Immature natural killer cell (primary cell): ENCODE measurements around the gene RNF17. TPM values are rescaled to one million over a fixed set of nuclear protein-coding genes. Genes with fewer than 3 reads are reported as not detected.

ENCODE experiments used
- DNase-seq, 3 donors: peaks; one replicate each; pipeline ENCODE4 v3.0.0; 2022; ENCODE audit warnings: mixed read lengths in 1 of 3
- H3K27ac Mint-ChIP-seq, 6 donors: one replicate each; pipeline ENCODE4 v1.8.0; 2020; ENCODE audit warnings: mixed read lengths in 6 of 6, mild to moderate bottlenecking in 5 of 6, inconsistent platforms in 4 of 6, moderate library complexity in 3 of 6
- H3K27me3 Mint-ChIP-seq, 3 donors: one replicate each; pipeline ENCODE4 v1.8.0; 2020 to 2021; ENCODE audit warnings: low read depth in 3 of 3, mild to moderate bottlenecking in 3 of 3, mixed read lengths in 3 of 3, moderate library complexity in 3 of 3, inconsistent platforms in 1 of 3
- H3K36me3 Mint-ChIP-seq, 3 donors: one replicate each; pipeline ENCODE4 v1.8.0; 2020; ENCODE audit warnings: mixed read lengths in 3 of 3, inconsistent platforms in 2 of 3, mild to moderate bottlenecking in 2 of 3
- H3K4me1 Mint-ChIP-seq, 2 donors: one replicate each; pipeline ENCODE4 v1.8.0; 2020; ENCODE audit warnings: inconsistent platforms in 2 of 2, mild to moderate bottlenecking in 2 of 2, mixed read lengths in 2 of 2, moderate library complexity in 1 of 2
- H3K4me3 Mint-ChIP-seq, 5 donors: one replicate each; pipeline ENCODE4 v1.8.0; 2020; ENCODE audit warnings: mild to moderate bottlenecking in 5 of 5, mixed read lengths in 5 of 5, inconsistent platforms in 3 of 5, moderate library complexity in 3 of 5
- H3K9me3 Mint-ChIP-seq, 6 donors: one replicate each; pipeline ENCODE4 v1.8.0; 2020; ENCODE audit warnings: mild to moderate bottlenecking in 6 of 6, mixed read lengths in 6 of 6, inconsistent platforms in 4 of 6, moderate library complexity in 3 of 6
- polyA plus RNA-seq, 3 donors: library from polyadenylated mRNA; unstranded; fragments of 300-500 nt; fragmentation: Illumina TruSeq; gene quantifications; one replicate each; pipeline ENCODE4 v1.2.3, GENCODE V29; 2021

RNF17 gene
- polyA plus RNA-seq, 3 donors from 2014 or later = not detected

DNA sequence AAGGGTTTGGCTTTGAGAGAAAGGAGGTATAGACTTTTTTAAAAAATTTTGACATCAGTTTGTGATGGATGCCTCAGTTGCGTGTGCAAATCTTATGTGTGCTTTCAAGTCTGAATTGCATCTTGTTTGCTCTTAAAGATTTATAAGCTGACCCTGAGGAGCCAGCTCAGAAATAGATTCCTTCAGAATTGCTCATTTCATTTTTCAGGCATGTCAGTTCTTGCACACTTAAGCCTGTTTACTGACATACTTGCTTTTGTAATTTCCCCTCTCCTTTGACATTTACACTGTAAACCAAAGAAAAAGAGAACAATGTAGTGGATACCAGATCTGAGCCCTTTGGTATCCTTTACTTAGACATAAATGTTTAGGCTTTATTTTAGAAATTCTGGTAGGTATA is 87.6 kb downstream of the RNF17 start:
- Mint-ChIP-seq H3K27ac (no peak overlapping the region), H3K9me3 (no peaks in the 10 kb centered on the region), H3K36me3 (no peaks in the 10 kb centered on the region), H3K4me3 (no peak overlapping the region), H3K4me1 (no peaks in the 10 kb centered on the region), H3K27me3 (peaks cover 0 to 4% (median 0%) of the 10 kb centered on the region in 3 donors)
- DNase-seq = no peak

DNA sequence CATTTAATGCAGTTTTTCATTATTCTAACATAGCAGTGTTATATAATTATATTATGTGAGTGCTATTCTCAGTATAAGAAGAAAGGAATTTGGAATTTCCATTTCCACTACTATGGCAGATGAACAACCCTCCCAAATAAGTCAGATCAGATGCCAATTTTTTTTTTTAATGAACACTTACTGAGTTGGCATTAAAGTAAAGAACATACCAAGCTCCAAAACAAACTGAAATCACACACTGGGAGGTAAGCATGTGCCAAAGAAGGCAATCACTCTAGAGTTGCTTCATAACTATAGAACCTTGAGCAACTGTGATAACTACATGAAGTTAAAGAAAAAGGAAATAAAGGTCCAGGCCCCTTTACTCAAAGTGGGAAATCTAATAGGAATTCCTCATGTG is 90.3 kb downstream of the RNF17 start:
- no peaks in the 10 kb centered on the region for H3K36me3 Mint-ChIP-seq
- no peak overlapping the region for H3K4me3 Mint-ChIP-seq
- H3K9me3 Mint-ChIP-seq = no peaks in the 10 kb centered on the region
- H3K27ac Mint-ChIP-seq = no peak overlapping the region
- DNase-seq = no peak
- H3K4me1 Mint-ChIP-seq = no peaks in the 10 kb centered on the region
- H3K27me3 Mint-ChIP-seq = peaks cover 0 to 7% (median 5%) of the 10 kb centered on the region in 3 donors

DNA sequence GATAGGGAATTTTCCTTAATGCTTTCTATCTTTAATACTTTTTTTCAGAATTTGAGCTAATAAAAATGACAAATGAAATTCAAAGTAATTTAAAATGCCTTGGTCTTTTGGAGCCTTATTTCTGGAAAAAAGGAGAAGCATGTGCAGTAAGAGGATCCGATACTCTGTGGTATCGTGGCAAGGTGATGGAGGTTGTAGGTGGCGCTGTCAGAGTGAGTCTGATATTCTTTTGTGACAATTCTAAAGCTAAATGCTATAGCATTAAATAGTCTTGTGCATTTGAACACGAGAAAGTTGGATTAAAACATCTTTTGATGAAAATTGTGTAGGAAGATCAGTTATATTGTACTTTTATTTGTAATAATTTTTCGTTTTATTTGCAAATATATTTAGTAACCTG is 95.0 kb downstream of the RNF17 start:
- no peak for DNase-seq
- no peaks in the 10 kb centered on the region for H3K4me1 Mint-ChIP-seq
- no peak overlapping the region for H3K27ac Mint-ChIP-seq
- H3K9me3 Mint-ChIP-seq = no peaks in the 10 kb centered on the region
- no peaks in the 10 kb centered on the region for H3K36me3 Mint-ChIP-seq
- peaks cover 0 to 10% (median 3%) of the 10 kb centered on the region in 3 donors for H3K27me3 Mint-ChIP-seq
- no peak overlapping the region for H3K4me3 Mint-ChIP-seq

DNA sequence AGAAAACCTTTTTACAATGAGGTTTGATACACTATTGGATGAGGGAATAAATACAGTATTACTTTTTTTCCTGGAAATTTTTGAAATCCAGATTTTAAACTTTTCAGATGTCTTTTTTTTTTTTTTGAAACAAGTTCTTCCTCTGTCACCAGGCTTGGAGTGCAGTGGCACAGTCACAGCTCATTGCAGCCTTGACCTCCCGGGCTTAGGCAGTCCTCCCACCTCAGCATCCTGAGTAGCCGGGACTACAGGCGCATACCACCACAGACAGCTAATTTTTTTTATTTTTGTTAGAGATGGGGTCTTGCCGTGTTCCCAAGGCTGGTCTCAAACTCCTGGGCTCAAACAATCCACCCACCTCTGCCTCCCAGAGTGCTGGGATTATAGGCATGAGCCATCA is 96.8 kb downstream of the RNF17 start:
- no peaks in the 10 kb centered on the region for H3K9me3 Mint-ChIP-seq
- H3K4me1 Mint-ChIP-seq = peaks cover 3 to 9% of the 10 kb centered on the region in 2 donors
- no peak overlapping the region for H3K27ac Mint-ChIP-seq
- peaks cover 0 to 12% (median 5%) of the 10 kb centered on the region in 3 donors for H3K27me3 Mint-ChIP-seq
- no peaks in the 10 kb centered on the region for H3K36me3 Mint-ChIP-seq
- no peak overlapping the region for H3K4me3 Mint-ChIP-seq
- no peak for DNase-seq

DNA sequence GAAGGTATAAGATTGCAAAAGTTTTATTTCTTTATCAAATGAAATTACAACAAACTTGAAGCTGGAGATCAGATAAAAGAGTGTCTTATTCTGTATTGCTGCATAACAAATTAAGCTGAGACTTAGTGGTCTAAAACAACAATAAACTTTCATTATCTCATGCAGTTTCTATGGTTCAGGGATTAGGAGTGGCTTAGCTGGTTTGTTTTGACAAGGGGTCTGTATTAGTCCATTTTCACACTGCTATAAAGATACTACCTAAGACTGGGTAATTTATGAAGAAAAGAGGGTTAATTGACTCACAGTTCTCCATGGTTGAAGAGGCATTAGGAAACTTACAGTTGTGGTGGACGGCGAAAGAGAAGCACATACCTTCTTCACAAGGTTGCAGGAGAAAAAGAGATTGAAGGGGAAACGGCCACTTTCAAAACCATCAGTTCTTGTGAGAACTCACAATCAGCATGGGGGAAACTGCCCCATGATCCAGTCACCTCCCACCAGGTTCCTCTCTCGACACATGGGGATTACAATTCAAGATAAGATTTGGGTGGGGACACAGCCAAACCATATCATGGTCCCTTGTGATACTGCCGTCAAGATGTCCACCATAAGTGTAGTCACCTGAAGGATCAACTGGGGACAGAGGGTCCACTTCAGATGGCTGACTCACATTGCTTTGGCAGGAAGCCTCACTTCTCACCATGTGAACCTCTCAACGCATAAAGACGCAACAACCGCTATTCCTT is 97.8 kb downstream of the RNF17 start:
- H3K27ac Mint-ChIP-seq = no peak overlapping the region
- no peak overlapping the region for H3K4me3 Mint-ChIP-seq
- H3K9me3 Mint-ChIP-seq = no peaks in the 10 kb centered on the region
- peaks cover 3 to 10% of the 10 kb centered on the region in 2 donors for H3K4me1 Mint-ChIP-seq
- H3K27me3 Mint-ChIP-seq = peaks cover 0 to 10% (median 5%) of the 10 kb centered on the region in 3 donors
- no peak for DNase-seq
- H3K36me3 Mint-ChIP-seq = no peaks in the 10 kb centered on the region

DNA sequence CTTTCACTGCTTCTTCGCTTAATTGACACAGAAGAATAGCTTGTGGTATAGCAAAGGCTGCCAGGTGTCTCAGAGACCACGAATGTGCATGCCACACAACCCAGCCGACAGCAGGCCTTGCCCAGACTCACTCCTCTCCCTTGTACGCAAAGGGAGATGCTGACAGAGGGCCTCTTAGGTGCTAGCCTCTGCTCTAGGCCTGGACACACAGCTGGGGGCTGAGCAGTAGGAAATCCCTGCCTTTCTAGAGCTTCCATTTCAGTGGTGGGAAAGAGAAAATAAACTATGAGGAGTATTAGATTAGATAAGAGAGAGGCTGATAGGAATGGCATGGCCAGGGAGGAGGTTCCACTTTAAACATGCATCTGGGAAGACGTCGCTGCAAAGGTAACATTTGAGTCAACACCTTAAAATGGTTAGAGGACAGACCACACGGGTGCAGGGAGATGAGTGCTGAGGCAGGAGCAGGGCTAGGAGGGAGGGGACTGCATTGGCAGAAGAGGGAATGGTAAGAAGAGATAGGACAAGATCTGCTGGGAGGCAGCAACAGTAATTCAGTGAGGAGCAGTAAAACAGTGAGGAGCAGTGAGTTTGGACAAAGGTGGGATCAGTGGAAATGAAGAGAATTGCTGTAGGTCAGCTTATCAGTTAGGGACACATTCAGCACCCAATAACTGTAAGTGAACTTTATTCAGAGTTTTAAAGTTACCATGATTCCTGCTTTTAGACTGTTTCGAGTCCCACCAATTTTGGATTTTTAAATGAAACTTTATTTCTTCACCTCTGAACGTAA is 100.0 kb downstream of the RNF17 start:
- H3K27me3 Mint-ChIP-seq = peaks cover 0 to 8% (median 5%) of the 10 kb centered on the region in 3 donors
- H3K36me3 Mint-ChIP-seq = no peaks in the 10 kb centered on the region
- no peaks in the 10 kb centered on the region for H3K9me3 Mint-ChIP-seq
- no peak for DNase-seq
- no peak overlapping the region for H3K27ac Mint-ChIP-seq
- H3K4me3 Mint-ChIP-seq = no peak overlapping the region
- peaks cover 3 to 10% of the 10 kb centered on the region in 2 donors for H3K4me1 Mint-ChIP-seq

DNA sequence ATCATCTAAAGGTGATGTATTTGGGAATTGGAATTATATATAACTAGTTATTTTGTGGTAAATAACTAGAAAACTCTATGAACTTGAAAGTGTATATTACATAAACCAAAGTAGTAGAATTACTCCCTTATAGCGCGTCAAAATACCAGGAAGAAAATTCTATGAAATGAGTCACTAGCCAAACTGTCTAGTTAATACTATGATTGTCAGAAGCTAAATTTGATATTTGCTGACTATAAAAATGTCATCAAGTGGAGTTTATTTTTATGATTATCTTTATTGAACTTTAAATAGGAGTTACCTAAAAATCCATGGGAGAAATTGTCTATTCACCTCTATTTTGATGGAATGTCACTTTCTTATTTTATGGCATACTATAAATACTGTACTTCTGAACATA is 100.6 kb downstream of the RNF17 start:
- Mint-ChIP-seq H3K4me3 (no peak overlapping the region), H3K4me1 (peaks cover 3 to 10% of the 10 kb centered on the region in 2 donors), H3K27ac (no peak overlapping the region), H3K27me3 (peaks cover 1 to 7% (median 5%) of the 10 kb centered on the region in 3 donors), H3K36me3 (no peaks in the 10 kb centered on the region), H3K9me3 (no peaks in the 10 kb centered on the region)
- DNase-seq = no peak

DNA sequence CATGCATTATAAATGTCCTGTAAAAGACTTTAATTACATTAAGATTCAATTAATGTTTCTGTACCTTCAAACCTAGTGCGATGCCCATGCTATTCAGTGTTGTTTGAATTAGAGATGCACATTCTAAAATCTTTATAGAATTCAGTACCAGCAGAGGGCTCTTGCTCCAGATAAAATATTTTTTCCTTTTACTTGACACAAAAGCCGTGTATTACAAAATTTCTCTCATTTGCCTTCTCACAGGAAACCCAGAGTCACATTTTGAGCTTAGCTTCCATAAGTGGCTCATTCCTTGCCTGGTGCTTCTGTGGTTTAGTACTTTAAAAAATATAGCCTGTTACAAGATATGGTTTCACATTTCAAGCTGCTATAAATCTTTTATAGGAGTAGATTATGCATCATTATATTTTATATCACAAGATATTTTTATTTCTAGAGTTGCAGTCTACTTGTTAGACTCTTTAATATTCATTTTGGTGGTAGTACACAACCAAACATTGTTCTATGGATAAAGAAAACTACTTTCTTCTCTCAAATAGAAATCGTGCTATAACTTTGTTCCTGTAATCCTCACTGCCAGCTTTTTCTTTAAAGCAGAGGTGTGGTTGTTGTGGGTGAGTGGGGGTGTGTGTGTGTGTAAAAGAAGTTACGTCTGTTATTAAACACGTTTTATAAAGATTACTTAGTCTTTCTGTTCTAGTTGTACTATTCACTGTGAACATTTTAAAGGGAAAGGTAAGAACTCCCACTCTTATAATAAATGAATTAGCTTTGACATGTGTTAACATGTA is 101.4 kb downstream of the RNF17 start:
- peaks cover 4 to 7% (median 7%) of the 10 kb centered on the region in 3 donors for H3K27me3 Mint-ChIP-seq
- H3K27ac Mint-ChIP-seq = no peak overlapping the region
- no peaks in the 10 kb centered on the region for H3K36me3 Mint-ChIP-seq
- H3K9me3 Mint-ChIP-seq = no peaks in the 10 kb centered on the region
- no peak for DNase-seq
- peaks cover 3 to 10% of the 10 kb centered on the region in 2 donors for H3K4me1 Mint-ChIP-seq
- peak overlapping the region in 1 of 5 donors; percentile 9 for H3K4me3 Mint-ChIP-seq

DNA sequence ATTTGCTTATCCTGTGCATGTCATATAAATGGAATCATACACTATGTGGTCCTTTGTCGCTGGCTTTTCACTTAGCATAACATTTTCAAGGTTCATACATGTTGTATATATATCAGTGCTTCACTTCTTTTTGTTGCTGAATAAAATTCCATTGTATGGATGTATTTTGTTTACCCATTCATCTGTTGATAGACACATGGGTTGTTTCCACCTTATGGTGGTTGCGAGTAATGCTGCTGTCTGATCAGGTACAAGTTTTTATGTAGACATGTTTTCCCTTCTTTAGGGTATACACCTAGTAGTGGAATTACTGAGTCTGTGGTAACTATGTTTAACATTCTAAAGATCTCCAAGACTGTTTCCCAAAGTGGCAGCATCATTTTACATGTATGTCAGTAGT is 102.5 kb downstream of the RNF17 start:
- peaks cover 3 to 10% of the 10 kb centered on the region in 2 donors for H3K4me1 Mint-ChIP-seq
- DNase-seq = no peak
- H3K27ac Mint-ChIP-seq = peak overlapping the region in 1 of 6 donors; percentile 9
- H3K4me3 Mint-ChIP-seq = no peak overlapping the region
- H3K27me3 Mint-ChIP-seq = peaks cover 6 to 8% (median 7%) of the 10 kb centered on the region in 3 donors
- no peaks in the 10 kb centered on the region for H3K9me3 Mint-ChIP-seq
- no peaks in the 10 kb centered on the region for H3K36me3 Mint-ChIP-seq

DNA sequence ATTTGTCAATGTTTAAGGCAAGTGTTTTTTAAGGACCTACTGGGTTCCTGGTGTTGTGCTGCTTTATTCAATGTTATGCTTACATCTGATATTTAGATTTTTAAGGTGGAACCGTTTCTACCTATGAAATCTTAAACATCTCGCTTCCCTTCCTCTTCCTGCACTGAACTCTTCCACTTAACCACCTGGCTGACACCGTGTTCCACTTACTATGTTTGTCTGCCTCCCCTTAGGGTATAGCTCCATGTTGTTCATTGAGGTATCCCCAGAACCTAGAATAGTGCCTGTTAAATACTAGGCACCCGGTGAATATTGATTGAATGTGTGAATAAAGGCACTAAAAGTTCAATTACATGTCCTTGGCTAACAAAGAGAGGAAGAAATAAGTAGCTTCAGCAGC is 104.9 kb downstream of the RNF17 start:
- Mint-ChIP-seq H3K36me3 (no peaks in the 10 kb centered on the region), H3K27ac (no peak overlapping the region), H3K4me3 (no peak overlapping the region), H3K9me3 (no peaks in the 10 kb centered on the region), H3K4me1 (peaks cover 3 to 10% of the 10 kb centered on the region in 2 donors), H3K27me3 (peaks cover 6 to 17% (median 8%) of the 10 kb centered on the region in 3 donors)
- DNase-seq = no peak

DNA sequence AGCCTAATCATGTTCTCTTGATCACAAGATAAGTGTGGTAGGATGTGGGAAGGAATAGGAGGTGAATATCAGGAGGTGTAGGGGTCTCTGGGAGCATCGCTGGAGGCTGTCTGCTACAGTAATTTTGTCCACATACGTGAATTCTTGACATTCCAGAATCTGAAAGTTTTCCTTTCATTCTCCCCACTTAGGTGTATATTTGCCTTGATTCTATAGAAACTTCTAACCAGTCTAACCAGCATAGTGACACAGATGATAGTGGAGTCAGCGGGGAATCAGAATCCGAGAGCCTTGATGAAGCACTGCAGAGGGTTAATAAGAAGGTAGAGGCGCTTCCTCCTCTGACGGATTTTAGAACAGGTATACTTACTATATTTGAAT is 106.4 kb downstream of the RNF17 start:
- H3K4me3 Mint-ChIP-seq = no peak overlapping the region
- no peaks in the 10 kb centered on the region for H3K36me3 Mint-ChIP-seq
- H3K4me1 Mint-ChIP-seq = peaks cover 3 to 5% of the 10 kb centered on the region in 2 donors
- peaks cover 6 to 14% (median 6%) of the 10 kb centered on the region in 3 donors for H3K27me3 Mint-ChIP-seq
- DNase-seq = no peak
- H3K27ac Mint-ChIP-seq = no peak overlapping the region
- H3K9me3 Mint-ChIP-seq = no peaks in the 10 kb centered on the region

DNA sequence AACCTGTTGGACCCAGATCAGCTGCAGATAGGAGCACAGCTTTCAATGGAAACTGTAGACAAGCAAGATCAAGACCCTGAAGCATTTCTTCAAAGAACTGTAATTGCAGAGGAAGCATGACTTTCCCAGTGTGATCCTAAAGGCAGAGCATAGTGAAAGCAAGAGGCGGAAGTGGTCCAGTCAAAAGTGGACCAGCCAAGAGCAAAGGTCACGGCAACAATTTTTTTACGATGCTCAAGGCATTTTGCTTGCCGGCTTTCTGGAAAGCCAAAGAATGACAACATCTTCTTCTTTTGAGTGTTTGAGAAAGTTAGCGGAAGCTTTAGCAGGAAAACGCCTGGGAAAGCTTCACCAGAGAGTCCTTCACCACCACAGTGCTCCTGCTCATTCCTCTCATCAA is 111.6 kb downstream of the RNF17 start:
- H3K36me3 Mint-ChIP-seq = no peaks in the 10 kb centered on the region
- no peak overlapping the region for H3K4me3 Mint-ChIP-seq
- no peak overlapping the region for H3K27ac Mint-ChIP-seq
- H3K9me3 Mint-ChIP-seq = no peaks in the 10 kb centered on the region
- H3K27me3 Mint-ChIP-seq = peaks cover 0 to 14% (median 3%) of the 10 kb centered on the region in 3 donors
- no peak for DNase-seq
- no peaks in the 10 kb centered on the region for H3K4me1 Mint-ChIP-seq

DNA sequence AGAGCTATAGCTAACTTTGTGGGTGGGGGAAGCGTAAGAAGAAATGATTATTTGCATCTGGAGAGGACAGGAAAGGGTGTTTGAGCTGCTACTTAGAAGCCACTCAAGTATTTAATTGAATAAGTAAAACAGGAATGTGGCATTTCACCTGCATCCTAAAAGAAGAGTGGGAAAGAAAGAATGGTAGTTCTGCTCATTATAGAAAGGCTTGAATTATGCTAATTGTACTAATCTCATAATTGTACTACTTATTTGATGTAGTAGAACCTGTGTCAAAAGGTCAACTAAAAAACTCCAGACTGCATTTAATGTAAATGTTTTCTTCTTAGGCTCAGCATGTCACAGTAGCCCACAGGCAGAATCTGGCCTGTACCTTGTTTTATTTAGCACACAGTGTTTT is 113.6 kb downstream of the RNF17 start:
- DNase-seq = no peak
- no peaks in the 10 kb centered on the region for H3K36me3 Mint-ChIP-seq
- H3K27me3 Mint-ChIP-seq = peaks cover 0 to 6% (median 3%) of the 10 kb centered on the region in 3 donors
- H3K27ac Mint-ChIP-seq = no peak overlapping the region
- no peaks in the 10 kb centered on the region for H3K9me3 Mint-ChIP-seq
- H3K4me1 Mint-ChIP-seq = no peaks in the 10 kb centered on the region
- H3K4me3 Mint-ChIP-seq = no peak overlapping the region

DNA sequence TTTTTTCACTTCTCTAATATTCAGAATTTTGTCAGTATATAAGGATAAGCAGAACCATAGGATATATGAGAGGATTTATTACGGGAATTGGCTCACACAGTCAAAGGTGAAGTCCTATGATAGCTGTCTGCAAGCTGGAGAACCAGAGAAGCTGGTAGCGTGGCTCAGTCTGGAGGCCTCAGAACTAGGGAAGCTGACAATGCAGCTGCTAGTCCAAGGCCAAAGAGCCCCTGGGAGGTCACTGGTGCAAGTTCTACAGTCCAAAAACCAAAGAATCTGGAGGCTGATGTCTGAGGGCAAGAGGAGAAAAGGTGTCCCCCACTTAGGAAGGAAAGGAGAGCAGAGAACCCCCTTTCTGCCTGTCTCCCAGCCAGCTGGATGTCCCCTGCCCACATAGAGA is 114.4 kb downstream of the RNF17 start:
- H3K4me1 Mint-ChIP-seq = no peaks in the 10 kb centered on the region
- no peak overlapping the region for H3K27ac Mint-ChIP-seq
- peaks cover 0 to 5% (median 0%) of the 10 kb centered on the region in 3 donors for H3K36me3 Mint-ChIP-seq
- H3K4me3 Mint-ChIP-seq = no peak overlapping the region
- no peaks in the 10 kb centered on the region for H3K9me3 Mint-ChIP-seq
- H3K27me3 Mint-ChIP-seq = peaks cover 0 to 3% (median 0%) of the 10 kb centered on the region in 3 donors
- no peak for DNase-seq
